ENCODE results near the gene SULT4A1.

GRCh38 chr22:43848366-43849171 is 13.7 kb downstream of the SULT4A1 start:
- TF ChIP-seq CTCF (IDR thresholded peaks at IDR 0.05; ENCODE audit: low read length), result peak; percentile 39
- no peak for TF ChIP-seq EZH2phosphoT487 (IDR thresholded peaks at IDR 0.05; ENCODE audit: low read length)
